ENCODE data around the gene MON2. TPM values are rescaled to one million over a fixed set of nuclear protein-coding genes. Genes with fewer than 3 reads are reported as not detected.

The MON2 gene
- total RNA-seq, 1 donor: 59.2 TPM

- peak overlapping the region; percentile 100 for H3K4me3 ChIP-seq (ENCODE audit: low read depth, low read length)
- peak; percentile 40 for DNase-seq (ENCODE audit: low read depth)
Measured at GRCh38 chr12:62466018-62466593, 520 bp upstream of the MON2 start.

DNA sequence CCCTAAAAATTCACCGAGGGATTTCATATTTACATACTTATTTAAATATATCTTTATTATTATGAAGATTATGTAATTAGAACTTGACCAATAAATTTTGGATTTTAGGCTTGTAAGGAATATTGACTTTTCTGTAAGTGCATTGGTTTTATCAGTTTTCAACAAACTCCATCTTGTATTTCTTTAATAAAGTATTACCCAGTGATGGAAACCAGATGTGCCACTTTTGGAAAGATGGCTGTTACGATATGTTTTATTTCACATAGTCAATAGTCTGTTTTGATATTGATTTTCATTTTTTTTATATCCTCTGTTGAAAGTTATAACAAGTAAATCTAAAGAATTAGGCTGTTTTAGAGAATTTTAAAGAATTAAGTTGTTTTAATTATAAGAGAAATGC, 1.8 kb downstream of the MON2 start:
- DNase-seq (ENCODE audit: low read depth): no peak
- no peak for TF ChIP-seq CTCF (IDR thresholded peaks at IDR 0.05; ENCODE audit: insufficient read depth, low read depth, low read length)
- H3K4me3 ChIP-seq (ENCODE audit: low read depth, low read length): peak overlapping the region; percentile 100

More at GRCh38 chr12:62466018-62466593, 520 bp upstream of the MON2 start:
- no peak for TF ChIP-seq CTCF (IDR thresholded peaks at IDR 0.05; ENCODE audit: insufficient read depth, low read depth, low read length)

GRCh38 chr12:62468935-62469334, 2.3 kb downstream of the MON2 start:
- peak overlapping the region; percentile 100 for H3K4me3 ChIP-seq (ENCODE audit: low read depth, low read length)
- TF ChIP-seq CTCF (IDR thresholded peaks at IDR 0.05; ENCODE audit: insufficient read depth, low read depth, low read length): no peak
- DNase-seq (ENCODE audit: low read depth): no peak

- H3K4me3 ChIP-seq (ENCODE audit: low read depth, low read length): no peak overlapping the region
- TF ChIP-seq CTCF (IDR thresholded peaks at IDR 0.05; ENCODE audit: insufficient read depth, low read depth, low read length): no peak
Measured at GRCh38 chr12:62469704-62470103, 3.1 kb downstream of the MON2 start.

DNA sequence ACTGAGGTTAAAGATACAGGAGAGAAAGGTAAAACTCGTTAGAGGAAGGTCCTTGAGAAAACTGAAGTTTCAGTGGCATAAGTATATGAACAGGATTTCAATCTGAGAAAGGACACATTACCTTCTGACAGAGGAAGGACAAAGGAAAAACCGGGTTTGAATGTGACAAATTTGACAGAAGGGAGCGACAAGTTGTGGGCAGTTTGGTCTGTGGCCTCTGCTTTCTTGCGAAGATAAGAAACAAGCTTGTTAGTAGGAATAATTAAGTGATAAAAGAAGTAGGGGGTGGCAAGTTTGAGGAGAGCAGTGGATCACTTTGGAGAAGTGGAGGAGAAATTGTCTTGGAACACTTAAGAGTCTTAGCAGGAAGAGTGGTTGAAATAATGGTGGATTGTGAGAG, 5.1 kb downstream of the MON2 start:
- TF ChIP-seq CTCF (IDR thresholded peaks at IDR 0.05; ENCODE audit: insufficient read depth, low read depth, low read length): no peak
- no peak for DNase-seq (ENCODE audit: low read depth)
- no peak overlapping the region for H3K4me3 ChIP-seq (ENCODE audit: low read depth, low read length)

More at GRCh38 chr12:62469704-62470103, 3.1 kb downstream of the MON2 start:
- DNase-seq (ENCODE audit: low read depth): no peak

- DNase-seq (ENCODE audit: low read depth): peak; percentile 19
- no peak for TF ChIP-seq CTCF (IDR thresholded peaks at IDR 0.05; ENCODE audit: insufficient read depth, low read depth, low read length)
- H3K4me3 ChIP-seq (ENCODE audit: low read depth, low read length): no peak overlapping the region
Measured at GRCh38 chr12:62472472-62472871, 5.8 kb downstream of the MON2 start.

All from fibroblast of villous mesenchyme (primary cell).